Measurements from ENCODE around the gene UBE2V1.
"Not testable (repeated sequence)": the region's sequence is repeated elsewhere in the genome, so short reads cannot be mapped to it uniquely, and the experiment has no call there.

The UBE2V1 gene

DNA sequence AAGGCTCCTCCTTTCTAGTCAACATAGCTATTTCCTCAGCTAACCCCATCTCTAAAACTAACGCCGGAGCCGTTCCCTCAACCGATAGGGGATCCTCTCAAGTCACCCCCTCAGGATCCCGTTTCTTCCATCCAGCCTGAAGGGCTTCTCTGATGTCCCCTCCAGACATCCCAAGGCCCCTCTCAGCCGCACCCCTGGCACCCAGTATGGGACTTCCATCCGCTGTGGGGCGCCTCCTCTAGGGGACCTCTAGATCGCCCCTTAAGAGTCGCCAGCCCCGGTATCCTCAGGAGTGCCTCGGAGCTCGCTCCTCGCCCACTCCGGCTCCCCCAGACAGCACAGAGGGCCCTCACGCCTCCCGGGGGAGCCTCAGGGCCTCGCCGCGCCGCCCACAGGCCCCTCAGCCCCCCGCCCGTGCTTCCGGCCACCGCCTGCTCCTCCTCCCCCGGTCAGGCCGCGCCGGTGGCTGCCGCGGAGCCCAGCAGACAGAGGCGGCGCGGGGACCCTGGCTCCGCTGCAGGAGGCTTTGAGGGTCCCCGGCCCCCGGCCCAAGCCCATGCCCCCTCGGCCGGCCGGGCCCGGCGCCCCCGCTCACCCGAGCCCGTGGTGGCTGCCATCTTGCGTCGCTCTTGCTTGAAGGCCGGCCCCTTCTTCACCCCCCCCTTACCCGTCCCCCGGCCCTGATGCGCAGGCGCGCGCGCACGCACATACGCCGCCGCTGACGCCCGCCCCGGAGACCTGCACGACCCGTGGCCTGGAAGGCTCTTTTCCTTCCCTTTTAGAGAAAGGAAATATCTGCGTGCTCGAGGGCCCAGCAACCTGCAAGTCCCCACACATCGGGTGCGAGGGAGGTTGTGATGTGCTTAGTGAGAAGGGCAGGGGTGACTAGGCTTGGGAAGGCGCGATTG lies at the start of gene UBE2V1:
Gene UBE2V1, minus strand, starts transcription at position 639 of the 908 bp plus-strand sequence. Its CDS starts 22 bp downstream, at position 617.
- peak; percentile 96 for DNase-seq

DNA sequence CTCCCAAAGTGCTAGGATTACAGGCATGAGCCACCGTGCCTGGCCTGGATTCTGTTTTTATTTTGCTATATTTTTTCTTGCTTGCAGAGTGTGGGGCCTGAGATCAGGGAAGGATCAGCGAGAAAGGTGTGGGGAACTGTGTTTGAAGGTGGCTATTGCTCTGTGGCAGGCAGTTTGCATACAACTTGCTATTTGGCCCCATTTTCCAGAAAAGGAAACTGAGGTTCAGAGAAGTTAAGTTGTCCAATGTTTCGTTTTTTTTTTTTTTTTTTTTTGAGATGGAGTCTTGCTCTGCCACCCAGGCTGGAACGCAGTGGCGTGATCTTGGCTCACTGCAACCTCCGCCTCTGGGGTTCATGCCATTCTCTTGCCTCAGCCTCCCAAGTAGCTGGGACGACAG lies 48.5 kb upstream of the UBE2V1 start:
- not testable (repeated sequence) for DNase-seq

DNA sequence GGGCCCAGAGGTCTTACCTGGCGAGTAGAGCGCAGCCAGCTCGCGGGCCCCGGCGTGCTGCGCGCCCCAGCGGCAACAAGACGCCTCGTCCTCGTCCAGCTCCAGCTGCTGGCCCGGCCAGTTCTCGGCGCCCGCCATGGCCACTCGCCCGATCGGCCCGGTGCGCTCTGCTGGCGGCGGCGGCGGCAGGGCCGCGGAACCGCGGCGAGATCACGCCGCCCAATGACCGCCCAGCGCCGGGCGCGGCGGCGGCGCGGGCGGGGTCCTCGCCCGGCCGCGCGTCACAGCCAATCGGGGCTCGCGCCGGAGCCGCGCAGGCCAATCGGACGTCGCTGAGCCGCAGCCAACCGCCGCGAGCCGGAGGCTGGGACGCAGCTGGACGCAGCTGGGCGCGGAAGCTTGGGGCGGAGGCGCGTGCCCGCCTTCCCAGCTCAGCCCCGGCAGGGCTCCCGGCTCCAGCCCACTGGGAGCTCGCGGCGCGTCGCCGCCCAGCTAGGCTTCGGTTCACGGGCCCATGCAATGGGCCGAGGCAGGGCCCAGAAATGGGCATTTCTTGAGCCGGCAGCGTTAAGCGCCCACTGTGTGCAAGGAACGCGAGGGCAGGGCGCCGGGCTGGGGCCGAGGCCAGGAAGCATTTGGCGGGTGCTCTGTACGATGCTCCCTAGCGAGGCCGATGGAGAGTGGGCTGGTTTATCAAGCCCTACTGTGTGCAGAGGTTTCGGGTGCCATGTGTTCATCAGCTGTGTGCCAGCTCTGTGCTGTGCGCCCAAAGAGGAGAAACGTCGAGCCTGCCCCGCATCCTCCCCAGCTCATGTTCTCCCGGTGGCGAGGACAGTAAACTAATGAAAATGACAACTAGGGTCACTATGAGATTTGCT lies 40.8 kb upstream of the UBE2V1 start, which contains the start of gene PEDS1:
Gene PEDS1, minus strand, starts transcription at position 224 of the 878 bp plus-strand sequence. Its CDS starts 86 bp downstream, at position 138.
- DNase-seq: peak; percentile 95

DNA sequence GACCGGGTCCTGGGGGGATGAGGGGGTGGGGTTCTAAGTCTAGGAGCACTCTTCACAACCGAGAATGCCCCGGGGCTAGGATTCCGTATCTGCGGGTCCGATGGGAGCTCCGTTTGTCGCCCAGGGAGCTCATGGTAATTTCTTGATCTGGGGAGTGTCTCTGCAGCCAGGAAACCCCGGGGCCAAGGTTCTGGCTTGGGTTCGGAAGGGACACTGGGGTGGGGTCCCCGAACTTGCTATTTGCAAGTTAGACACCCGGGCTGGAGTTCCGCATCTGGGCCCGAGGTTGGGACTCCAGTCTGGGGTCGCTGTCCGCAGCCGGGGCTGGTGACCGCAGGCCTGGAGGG lies 40.2 kb upstream of the UBE2V1 start:
- peak; percentile 67 for DNase-seq

DNA sequence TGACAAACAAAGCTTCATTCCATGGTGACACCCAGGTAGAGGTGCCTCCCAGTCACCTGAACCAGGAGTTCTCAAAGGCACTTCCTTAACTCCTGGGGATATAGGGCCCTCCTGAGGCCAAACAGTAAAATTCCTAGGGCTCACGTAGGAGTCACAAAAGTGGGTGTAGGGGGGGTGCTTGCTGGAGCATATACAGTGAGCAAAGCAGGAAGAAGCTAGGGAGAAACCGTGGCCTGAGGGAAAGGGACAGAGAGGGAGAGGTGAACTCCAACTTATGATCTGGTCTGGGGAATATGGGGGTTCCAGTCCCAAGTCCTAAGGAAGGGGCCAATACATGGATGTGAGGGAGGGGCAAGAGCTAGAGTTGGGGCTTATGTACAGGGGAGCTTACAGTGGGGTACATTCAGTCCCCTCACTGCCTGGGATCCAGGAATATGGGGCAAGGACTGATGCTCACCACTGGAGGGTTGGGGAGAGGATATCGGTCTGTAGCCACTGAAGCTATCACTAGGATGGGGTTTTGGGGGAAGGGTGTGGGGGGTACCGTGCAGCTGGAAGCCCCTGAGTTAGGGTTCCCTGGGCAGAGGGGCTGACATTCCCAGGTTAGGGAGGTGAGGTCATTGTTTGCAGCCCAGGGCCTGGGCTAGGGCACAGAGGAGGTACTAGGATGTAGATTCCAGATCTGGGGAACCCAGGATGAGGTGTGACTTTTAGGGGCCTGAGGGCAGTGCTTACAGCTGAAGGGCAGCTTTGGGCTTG lies 39.6 kb upstream of the UBE2V1 start:
- no peak for DNase-seq

DNA sequence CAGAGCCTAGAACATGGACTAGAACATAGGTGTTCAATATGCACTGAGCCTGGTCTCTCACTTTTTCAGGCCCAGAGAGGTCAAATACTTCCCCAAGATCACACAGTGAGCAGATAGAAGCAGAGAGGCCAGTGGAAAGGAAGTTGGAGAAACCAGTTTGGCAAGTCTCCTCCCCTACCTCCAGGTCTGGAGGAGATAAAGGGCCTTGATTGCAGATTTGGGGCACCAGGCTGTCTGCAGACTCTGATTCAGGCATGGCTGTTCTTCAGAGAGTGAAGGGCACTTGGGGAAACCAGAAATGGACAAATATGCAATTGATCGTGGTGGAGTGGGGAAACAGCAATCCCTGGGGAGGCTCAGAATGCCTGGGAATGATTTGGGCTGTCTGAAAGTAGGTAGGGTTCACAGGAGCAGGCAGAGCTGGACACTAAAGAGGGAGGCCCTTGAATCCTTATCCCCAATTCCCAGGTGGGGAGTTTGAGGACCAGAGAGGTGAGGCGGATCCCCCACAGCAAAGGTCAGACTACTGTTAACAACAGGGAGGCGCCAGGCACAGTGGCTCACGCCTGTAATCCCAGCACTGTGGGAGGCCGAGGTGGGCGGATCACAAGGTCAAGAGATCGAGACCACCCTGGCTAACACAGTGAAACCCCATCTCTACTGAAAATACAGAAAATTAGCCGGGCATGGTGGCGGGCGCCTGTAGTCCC lies 38.2 kb upstream of the UBE2V1 start:
- DNase-seq: peak; percentile 88

DNA sequence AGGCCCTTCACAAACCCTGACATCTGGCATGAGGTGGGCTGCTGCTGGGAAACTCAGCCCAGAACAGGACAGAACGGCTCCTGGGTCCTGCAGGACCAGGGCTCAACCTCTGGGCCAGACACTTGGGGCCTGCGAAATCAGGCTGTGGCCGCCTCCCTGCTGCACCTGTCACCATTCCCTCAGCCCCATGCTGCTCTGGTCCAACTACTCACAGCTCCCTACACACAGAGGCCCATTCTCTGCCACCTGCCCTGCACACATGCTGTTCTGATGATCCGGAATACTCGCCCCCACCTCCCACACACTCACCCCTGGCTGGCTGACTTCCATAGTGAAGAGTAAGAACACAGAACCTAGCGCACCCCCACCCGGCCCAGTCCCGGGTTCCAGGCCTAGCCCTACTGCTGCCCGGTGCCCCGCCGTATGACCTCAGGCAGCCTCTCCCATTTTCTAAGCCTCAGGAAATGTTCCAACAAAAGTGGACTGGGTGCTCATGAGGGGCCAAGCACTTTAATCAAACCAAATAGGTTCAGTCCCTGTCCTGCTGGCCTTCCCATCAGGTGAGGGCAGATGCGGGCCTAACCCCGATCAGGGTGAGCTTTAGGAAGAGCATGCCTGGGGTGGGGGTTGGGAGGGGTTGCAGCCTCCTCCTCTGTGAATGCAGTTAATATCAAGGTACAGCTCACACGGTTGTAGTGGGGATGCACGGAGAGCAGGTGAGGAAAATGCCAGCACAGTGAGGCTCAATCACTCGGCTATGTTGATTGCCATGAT lies 36.7 kb upstream of the UBE2V1 start:
- DNase-seq: no peak

DNA sequence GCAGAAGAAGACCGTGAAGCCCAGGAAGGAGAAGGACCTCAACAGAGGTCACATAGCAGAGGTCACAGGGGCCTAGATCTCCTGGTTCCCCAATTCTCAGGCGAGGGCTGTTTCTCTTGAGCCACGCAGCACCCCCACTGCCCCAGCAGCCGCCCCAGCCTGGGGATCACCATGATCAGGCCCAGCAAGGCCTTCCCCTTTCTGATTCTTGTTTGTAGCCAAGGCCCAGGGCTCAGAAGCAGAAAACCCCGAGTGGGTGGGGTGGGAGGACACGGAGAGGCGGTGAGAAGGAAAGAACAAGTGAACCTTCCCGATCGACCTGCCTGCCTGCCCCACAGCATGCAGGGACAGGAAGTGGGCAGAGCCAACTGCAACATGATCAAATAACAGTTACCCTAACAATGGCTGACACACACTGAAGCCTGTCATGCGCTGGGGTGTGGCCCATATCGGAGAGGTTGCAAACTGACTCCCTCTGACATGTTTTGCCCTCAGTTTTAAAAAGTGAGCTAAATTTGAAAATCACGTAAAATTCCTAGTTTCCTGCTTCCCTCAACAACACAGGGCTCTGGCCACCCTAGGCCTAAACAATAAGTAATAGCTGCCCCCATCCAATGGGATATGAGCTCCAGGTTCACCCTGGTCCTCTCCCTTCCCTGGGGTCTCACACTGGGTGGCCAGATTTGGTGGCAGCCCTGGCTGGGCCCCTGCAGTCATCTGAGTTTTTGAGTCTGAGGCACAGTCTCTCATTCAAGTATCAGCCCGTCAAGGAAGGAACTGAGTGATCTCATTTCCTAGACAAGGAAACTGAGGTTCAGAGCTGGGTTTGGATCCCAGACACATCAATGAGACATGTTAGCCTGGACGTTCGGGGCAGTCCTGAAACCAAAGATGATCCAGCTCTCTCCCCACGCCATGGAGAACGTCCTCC lies 34.0 kb upstream of the UBE2V1 start:
- no peak for DNase-seq

DNA sequence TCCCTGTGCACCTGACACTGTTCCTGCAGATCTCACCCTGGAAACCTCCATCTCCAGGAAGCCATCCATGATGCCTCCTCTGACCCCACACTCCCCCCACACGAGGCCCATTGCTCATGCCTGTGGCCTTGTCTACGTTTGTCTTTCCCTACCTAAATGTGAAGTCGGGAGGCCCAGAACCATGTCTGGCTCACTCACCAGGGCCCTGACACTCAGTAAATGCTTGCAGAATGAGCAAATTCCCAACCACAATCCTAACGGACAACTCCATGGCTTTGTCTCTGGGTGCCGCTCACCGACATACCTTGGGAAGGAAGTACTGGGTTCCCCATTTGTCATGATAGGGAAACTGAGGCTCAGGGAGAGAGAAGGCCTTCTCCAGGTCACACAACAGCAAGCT lies 33.3 kb upstream of the UBE2V1 start:
- DNase-seq: no peak

DNA sequence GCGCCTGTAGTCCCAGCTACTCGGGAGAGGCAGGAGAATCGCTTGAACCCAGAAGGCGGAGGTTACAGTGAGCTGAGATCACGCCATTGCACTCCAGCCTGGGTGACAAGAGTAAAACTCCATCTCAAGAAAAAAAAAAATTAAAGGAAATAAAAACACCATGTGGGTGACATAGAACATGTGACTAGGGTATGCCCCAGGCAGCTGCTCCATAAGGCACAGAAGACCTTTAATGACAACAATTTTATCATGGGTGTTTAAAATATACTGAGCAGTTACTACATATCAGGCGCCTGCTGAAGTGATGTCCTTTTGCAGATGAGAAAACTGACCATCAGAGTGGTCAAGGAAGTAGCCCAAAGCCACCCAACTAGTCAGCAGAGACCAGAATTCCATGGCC lies 32.6 kb upstream of the UBE2V1 start:
- DNase-seq: no peak

DNA sequence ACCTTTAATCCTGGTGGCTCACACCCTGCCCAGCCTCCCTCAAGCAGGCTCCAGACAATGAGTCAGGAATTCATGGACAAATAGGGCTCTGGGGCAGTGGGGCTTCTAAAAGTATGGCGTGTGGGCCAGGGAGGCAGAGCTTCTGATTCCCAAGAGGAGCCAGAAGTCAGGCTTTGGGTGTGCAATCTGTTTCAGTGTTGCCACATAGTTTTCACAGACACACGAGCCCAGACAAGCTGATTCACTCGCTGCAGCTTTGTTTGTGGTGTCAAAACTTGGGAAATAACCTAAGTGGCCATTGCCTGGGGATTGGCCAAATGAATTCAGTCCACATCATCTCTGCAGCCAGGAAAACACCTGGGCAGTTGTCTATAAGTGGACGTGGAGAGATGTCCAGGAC lies 31.4 kb upstream of the UBE2V1 start:
- peak; percentile 88 for DNase-seq

DNA sequence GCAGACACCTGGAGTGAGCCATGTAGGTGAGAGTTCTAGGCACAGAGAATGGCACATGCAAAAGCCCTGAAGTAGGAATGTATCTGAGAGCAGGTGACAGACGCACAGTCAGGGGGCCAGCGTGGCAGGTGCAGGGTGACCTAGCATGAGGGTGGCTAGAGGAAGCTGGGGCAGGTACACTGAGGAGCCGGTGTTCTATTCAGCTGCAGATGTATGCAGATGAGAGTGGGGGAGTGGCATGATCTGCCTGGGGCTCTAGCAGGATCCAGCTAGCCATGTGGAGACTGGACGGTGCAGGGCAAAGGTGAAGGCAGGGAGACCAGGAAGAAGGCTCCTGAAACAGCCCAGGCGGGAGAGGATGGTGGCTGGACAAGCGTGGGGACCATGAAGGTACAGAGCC lies 29.9 kb upstream of the UBE2V1 start:
- DNase-seq: no peak

DNA sequence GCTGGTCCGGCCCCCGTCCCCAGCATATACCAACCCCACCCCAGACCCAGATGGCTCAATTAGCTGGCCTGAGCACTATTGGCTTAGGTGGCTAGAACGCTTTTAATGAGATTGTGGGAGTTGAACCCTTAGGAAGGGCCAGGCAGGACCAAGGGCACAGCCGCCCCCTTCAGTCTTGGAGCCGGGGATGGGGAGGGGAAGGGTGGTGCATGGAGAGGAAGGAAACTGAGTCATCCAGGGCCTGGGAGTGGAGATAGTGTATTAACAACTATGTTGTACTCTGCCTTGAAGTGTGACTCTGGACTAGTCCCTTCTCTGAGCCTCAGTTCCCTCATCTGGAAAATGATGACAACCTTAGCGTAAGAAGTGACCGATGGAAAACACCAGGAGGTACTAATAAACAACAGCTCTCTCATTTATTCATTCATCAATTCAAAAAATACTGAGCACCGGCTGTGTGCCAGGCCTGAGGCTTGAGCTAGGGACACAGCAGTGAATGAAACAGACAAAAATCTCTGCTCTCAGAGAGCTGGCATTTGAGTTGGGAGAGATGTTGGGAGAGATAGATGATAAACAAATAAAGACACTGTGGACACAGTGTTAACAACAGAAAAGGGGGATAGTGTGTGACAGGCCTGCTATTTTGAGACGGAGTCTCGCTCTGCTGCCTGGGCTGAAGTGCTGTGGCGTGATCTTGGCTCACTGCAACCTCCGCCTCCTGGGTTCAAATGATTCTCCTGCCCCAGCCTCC lies 29.0 kb upstream of the UBE2V1 start:
- no peak for DNase-seq

DNA sequence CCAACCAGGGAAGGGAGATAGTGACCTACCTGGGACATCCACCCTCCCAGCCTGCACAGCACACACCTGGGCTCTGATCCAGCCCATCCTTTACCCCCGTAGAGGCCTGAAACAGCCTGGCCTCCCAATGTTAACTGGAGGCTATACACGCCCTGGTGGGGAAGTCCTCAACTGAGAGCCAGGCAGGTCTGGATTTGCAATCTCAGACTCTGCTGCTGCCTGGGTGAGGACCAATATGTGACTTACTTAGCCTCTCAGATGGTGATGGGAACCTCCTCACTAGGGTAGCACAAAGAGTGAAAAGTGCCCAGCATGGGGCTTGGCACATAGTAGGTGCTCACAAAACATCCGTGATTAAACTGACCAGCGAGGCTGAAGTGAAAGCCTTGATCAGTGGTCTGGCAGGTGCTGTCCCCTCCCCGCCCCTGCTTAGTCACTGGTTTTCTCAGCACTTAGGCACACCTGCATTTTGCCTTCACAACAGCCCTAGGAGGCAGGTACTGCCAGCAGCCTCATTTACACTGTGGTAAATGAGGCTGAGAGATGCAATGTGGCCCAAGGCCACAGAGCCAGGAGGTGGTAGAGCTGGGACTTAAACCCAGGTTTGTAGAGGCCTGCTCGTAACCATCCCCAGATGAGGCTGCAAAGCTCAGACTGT lies 28.2 kb upstream of the UBE2V1 start:
- DNase-seq: no peak

DNA sequence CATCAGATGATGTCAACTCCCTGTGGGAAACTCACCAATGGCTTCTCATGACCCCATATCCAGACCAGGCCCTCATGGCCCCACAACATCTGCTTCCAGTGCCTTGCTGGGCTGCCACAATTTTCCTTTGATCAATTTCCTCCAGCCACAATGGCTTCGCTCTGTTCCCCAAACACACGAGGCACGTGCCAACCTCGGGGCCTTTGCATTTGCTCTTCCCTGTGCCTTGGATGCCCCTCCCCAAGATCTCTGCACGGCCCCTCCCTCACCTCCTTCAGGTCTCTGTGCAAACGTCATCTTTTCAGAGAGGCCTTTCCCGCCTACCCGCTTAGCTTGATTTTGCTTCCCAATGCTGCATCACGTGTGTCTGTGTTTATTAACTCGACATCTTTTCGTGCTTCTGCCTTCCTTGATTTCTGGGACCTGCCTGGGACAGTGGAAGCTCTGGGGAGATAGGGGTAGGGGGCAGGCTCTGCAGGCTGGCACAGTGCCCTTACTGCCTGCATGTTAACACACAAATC lies 27.4 kb upstream of the UBE2V1 start:
- no peak for DNase-seq

DNA sequence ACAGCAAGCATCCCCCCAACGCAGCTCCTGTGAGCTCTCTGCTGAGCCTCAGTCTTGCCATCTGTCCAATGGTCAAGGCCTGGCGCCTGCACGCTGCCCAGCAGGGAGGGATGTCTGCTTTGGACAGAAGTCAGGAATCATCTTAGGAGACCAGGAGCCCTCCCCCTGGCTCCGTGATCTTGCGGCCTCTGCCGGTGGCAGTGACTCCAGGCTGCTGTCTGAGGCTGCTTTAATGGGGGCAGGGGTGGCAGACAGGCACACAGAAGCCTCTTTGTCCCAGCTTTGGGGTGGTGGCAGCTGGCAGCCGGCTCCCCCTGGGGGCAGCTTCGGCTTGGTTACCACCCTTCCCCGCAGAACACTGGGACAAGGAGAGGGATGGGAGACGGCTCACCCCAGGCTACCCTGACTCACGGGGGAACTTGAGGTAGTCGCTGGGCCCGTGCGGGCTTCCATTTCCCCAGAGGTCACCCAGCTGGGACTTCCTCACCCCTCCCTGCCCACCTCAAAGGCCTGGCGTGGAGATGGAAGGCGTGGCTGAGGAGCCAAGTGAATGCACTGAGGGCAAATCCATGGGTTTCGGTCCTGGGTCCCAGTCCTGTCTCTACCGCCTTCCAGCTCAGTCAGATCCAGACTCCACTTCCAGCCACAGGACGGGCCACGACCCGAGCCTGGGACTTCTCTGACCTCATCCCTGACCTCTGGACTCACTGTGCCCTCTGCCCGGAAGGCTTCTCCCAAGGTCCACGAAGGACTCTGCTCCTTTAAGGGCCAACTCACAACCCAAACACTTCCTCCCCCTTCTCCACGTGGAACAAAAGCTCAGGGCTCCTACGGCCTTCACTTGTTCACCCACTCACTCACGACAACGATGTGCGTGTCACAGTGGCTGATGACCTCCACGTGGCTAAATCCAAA lies 25.8 kb upstream of the UBE2V1 start:
- peak; percentile 78 for DNase-seq

DNA sequence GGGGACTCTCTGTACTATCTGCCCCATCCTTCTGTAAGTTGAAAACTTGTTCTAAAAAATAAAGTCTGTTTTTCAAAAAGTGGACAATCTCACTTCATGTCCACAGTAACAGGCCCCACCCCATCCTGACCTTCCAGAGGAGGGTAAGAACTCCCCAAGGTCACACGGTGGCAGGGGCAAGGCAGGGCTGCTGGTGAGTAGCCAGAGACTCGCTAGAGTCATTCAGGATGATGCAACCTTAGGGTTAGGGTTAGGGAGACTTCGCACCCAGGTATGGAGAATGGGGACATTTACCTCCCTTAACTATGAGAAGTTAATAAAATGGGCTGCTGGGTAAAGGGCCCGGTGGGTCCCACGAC lies 25.1 kb upstream of the UBE2V1 start:
- no peak for DNase-seq

DNA sequence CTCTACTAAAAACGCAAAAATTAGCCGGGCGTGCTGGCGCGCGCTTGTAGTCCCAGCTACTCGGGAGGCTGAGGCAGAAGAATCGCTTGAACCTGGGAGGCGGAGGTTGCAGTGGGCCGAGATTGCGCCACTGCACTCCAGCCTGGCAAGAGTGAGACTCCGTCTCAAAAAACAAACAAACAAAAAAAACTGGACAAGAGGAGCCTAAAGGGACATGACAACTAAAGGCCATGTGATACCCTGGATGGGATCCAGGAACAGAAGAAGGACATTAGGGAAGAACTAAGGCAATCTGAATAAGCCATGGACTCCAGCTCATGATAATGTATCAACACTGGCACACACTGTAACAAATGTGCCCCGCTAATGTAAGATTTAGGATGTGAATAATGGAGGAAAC lies 24.8 kb upstream of the UBE2V1 start:
- DNase-seq: not testable (repeated sequence)
